ENCODE results near the gene MED20.

MED20 gene

GRCh38 chr6:41920921-41921711, at the start of gene MED20, which contains the start of gene BYSL:
MED20 (minus strand) TSS chr6:41921139; CDS start chr6:41921018, 121 bp downstream.
BYSL (plus strand) TSS chr6:41921499; CDS start chr6:41921563, 64 bp downstream.
- H3K27ac ChIP-seq, result peak within 1 kb of the TSS; percentile 83
- peak; percentile 66; the same call in 1 of the 2 replicates for TF ChIP-seq ZFX (IDR thresholded peaks at IDR 0.05)
- TF ChIP-seq CTCF (conservative IDR thresholded peaks at IDR 0.05), result peak; percentile 99

- H3K27ac ChIP-seq, result no peak overlapping the region
- TF ChIP-seq CTCF (conservative IDR thresholded peaks at IDR 0.05), result no peak
- no peak for TF ChIP-seq ZFX (IDR thresholded peaks at IDR 0.05)
Measured at GRCh38 chr6:41970436-41970846, 49.5 kb upstream of the MED20 start.

- TF ChIP-seq ZFX (IDR thresholded peaks at IDR 0.05) (no peak), CTCF (conservative IDR thresholded peaks at IDR 0.05) (no peak)
- H3K27ac ChIP-seq, result no peak overlapping the region
Measured at GRCh38 chr6:41967312-41968287, 46.7 kb upstream of the MED20 start.

GRCh38 chr6:41966961-41967311, 46.0 kb upstream of the MED20 start:
- TF ChIP-seq ZFX (IDR thresholded peaks at IDR 0.05), result no peak
- no peak overlapping the region for H3K27ac ChIP-seq

GRCh38 chr6:41966214-41966920, 45.4 kb upstream of the MED20 start:
- H3K27ac ChIP-seq, result no peak overlapping the region
- no peak for TF ChIP-seq ZFX (IDR thresholded peaks at IDR 0.05)
- no peak for TF ChIP-seq CTCF (conservative IDR thresholded peaks at IDR 0.05)

- TF ChIP-seq ZFX (IDR thresholded peaks at IDR 0.05), result no peak
Measured at GRCh38 chr6:41965429-41966213, 44.7 kb upstream of the MED20 start.

GRCh38 chr6:41964201-41964887, 43.4 kb upstream of the MED20 start:
- H3K27ac ChIP-seq, result no peak overlapping the region
- TF ChIP-seq CTCF (conservative IDR thresholded peaks at IDR 0.05) (no peak), ZFX (IDR thresholded peaks at IDR 0.05) (no peak)

More at GRCh38 chr6:41965429-41966213, 44.7 kb upstream of the MED20 start:
- H3K27ac ChIP-seq, result no peak overlapping the region

Data from C4-2B (cell line).